Panc1 (cell line): Measurements from ENCODE around the gene ATXN1.

Source experiments
- POLR2AphosphoS5 ChIP-seq: IDR thresholded peaks from 2 replicates; pipeline ENCODE4 v1.6.1; 2012; ENCODE audit warnings: mild to moderate bottlenecking, low read depth, low read length, moderate library complexity
- SIN3A ChIP-seq: IDR thresholded peaks from 2 replicates; pipeline ENCODE4 v1.6.1; 2012; ENCODE audit warnings: low read depth, mild to moderate bottlenecking, low read length, moderate library complexity, borderline replicate concordance; ENCODE audit not compliant: insufficient read depth
- TCF7L2 ChIP-seq: IDR thresholded peaks from 2 replicates; pipeline ENCODE4 v1.6.1; 2011; ENCODE audit warnings: mild to moderate bottlenecking, low read depth, low read length, inconsistent platforms
- TF ChIP-seq, protein P1 (sequence below): fragments of 450-650 bp; IDR thresholded peaks from 2 replicates; pipeline ENCODE4 v1.5.1; 2017; ENCODE audit warnings: mild to moderate bottlenecking
- TF ChIP-seq, protein P2 (sequence below), 2 experiments: IDR thresholded peaks; 2 replicates each; pipeline ENCODE4 v1.6.1; 2011 to 2012; ENCODE audit warnings: low read depth in 2 of 2, control low read depth in 1 of 2, low read length in 1 of 2, mild to moderate bottlenecking in 1 of 2, moderate library complexity in 1 of 2; ENCODE audit not compliant: insufficient read depth in 1 of 2

DNA sequence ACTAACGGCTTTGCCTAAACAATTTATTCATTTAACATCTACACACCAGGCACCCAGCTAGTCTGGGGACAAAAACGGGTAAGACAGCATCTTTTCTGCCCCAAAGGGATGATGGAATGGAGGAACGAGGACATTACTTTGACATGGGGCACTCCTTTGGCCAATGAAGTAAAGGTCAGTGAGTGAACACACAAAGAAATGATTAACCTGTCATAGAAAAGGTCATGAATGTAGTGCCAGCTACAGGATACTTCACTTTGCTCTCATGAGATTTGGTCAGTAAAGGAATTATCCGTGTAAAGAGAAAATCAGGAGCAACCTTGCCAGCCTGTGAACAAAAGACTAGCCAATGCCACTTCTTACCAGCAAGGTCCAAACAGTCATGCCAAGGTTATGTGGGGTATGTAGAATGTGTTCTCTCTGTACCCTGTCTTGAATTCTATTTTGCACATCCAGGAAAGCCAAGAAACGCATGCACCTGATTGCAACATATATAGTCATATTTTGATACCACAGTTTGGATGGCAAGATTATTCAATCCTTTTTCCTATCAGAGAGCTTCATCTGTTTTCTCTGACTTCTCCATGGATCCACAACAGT is 377.6 kb downstream of the ATXN1 start:
- TF ChIP-seq, protein P1, sequence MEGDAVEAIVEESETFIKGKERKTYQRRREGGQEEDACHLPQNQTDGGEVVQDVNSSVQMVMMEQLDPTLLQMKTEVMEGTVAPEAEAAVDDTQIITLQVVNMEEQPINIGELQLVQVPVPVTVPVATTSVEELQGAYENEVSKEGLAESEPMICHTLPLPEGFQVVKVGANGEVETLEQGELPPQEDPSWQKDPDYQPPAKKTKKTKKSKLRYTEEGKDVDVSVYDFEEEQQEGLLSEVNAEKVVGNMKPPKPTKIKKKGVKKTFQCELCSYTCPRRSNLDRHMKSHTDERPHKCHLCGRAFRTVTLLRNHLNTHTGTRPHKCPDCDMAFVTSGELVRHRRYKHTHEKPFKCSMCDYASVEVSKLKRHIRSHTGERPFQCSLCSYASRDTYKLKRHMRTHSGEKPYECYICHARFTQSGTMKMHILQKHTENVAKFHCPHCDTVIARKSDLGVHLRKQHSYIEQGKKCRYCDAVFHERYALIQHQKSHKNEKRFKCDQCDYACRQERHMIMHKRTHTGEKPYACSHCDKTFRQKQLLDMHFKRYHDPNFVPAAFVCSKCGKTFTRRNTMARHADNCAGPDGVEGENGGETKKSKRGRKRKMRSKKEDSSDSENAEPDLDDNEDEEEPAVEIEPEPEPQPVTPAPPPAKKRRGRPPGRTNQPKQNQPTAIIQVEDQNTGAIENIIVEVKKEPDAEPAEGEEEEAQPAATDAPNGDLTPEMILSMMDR = no peak
- TF ChIP-seq POLR2AphosphoS5 (no peak), SIN3A (no peak), TCF7L2 (no peak)
- TF ChIP-seq, protein P2, sequence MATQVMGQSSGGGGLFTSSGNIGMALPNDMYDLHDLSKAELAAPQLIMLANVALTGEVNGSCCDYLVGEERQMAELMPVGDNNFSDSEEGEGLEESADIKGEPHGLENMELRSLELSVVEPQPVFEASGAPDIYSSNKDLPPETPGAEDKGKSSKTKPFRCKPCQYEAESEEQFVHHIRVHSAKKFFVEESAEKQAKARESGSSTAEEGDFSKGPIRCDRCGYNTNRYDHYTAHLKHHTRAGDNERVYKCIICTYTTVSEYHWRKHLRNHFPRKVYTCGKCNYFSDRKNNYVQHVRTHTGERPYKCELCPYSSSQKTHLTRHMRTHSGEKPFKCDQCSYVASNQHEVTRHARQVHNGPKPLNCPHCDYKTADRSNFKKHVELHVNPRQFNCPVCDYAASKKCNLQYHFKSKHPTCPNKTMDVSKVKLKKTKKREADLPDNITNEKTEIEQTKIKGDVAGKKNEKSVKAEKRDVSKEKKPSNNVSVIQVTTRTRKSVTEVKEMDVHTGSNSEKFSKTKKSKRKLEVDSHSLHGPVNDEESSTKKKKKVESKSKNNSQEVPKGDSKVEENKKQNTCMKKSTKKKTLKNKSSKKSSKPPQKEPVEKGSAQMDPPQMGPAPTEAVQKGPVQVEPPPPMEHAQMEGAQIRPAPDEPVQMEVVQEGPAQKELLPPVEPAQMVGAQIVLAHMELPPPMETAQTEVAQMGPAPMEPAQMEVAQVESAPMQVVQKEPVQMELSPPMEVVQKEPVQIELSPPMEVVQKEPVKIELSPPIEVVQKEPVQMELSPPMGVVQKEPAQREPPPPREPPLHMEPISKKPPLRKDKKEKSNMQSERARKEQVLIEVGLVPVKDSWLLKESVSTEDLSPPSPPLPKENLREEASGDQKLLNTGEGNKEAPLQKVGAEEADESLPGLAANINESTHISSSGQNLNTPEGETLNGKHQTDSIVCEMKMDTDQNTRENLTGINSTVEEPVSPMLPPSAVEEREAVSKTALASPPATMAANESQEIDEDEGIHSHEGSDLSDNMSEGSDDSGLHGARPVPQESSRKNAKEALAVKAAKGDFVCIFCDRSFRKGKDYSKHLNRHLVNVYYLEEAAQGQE (IDR thresholded peaks at IDR 0.05; ENCODE audit: insufficient read depth in 1 of 2, low read depth in 2 of 2, low read length in 1 of 2) = no peak
